Astrocyte (in vitro differentiated cells and primary cell): Measurements from ENCODE around the gene DPH1. TPM values are rescaled to one million over a fixed set of nuclear protein-coding genes. Genes with fewer than 3 reads are reported as not detected.

Source experiments
- DNase-seq: peaks from one replicate; pipeline ENCODE4 v3.0.0-alpha.2; 2010; ENCODE audit warnings: low read depth
- FAIRE-seq: peaks from 2 replicates; lab custom pipeline; 2011; peaks lifted over from hg19 to GRCh38; lab: Jason Lieb, UNC
- H2AFZ ChIP-seq: 2 replicates; pipeline ENCODE4 v1.6.0; 2012; ENCODE audit warnings: low read depth, low read length, inconsistent platforms
- H3K27ac ChIP-seq: 2 replicates; pipeline ENCODE4 v1.5.1; 2011; ENCODE audit warnings: low read depth, low read length, inconsistent platforms
- H3K27me3 ChIP-seq: 2 replicates; pipeline ENCODE4 v1.6.0; 2011; ENCODE audit warnings: low read length, inconsistent platforms; ENCODE audit not compliant: insufficient read depth
- H3K36me3 ChIP-seq: 2 replicates; pipeline ENCODE4 v1.5.1; 2011; ENCODE audit warnings: low read length, inconsistent platforms; ENCODE audit not compliant: insufficient read depth
- H3K4me1 ChIP-seq: 2 replicates; pipeline ENCODE4 v1.5.1; 2011; ENCODE audit warnings: low read length, inconsistent platforms; ENCODE audit not compliant: insufficient read depth
- H3K4me2 ChIP-seq: 2 replicates; pipeline ENCODE4 v1.6.0; 2012; ENCODE audit warnings: low read length, inconsistent platforms
- H3K4me3 ChIP-seq: 2 replicates; pipeline ENCODE4 v1.5.1; 2011; ENCODE audit warnings: low read depth, mild to moderate bottlenecking, low read length, inconsistent platforms; ENCODE audit not compliant: insufficient read depth
- H3K79me2 ChIP-seq: 2 replicates; pipeline ENCODE4 v1.6.0; 2012; ENCODE audit warnings: mild to moderate bottlenecking, low read length, inconsistent platforms; ENCODE audit not compliant: insufficient read depth
- H3K9ac ChIP-seq: 2 replicates; pipeline ENCODE4 v1.6.0; 2012; ENCODE audit warnings: mild to moderate bottlenecking, low read length, inconsistent platforms
- H3K9me3 ChIP-seq: 2 replicates; pipeline ENCODE4 v1.5.1; 2012; ENCODE audit warnings: low read depth, mild to moderate bottlenecking, low read length, inconsistent platforms; ENCODE audit not compliant: insufficient read depth
- H4K20me1 ChIP-seq: 2 replicates; pipeline ENCODE4 v1.6.0; 2012; ENCODE audit warnings: low read length, inconsistent platforms; ENCODE audit not compliant: insufficient read depth
- H3K27ac Mint-ChIP-seq: one replicate; pipeline ENCODE4 v1.8.0; 2021; ENCODE audit warnings: mild to moderate bottlenecking, mixed read lengths; ENCODE audit not compliant: unreplicated experiment
- H3K27me3 Mint-ChIP-seq: one replicate; pipeline ENCODE4 v1.8.0; 2021; ENCODE audit warnings: low read depth, mixed read lengths; ENCODE audit not compliant: unreplicated experiment
- H3K36me3 Mint-ChIP-seq: one replicate; pipeline ENCODE4 v1.8.0; 2021; ENCODE audit warnings: low read depth, mixed read lengths; ENCODE audit not compliant: unreplicated experiment
- H3K4me1 Mint-ChIP-seq: one replicate; pipeline ENCODE4 v1.8.0; 2021; ENCODE audit warnings: low read depth, mixed read lengths; ENCODE audit not compliant: unreplicated experiment
- H3K4me3 Mint-ChIP-seq: one replicate; pipeline ENCODE4 v1.8.0; 2021; ENCODE audit warnings: mild to moderate bottlenecking, moderate library complexity, mixed read lengths; ENCODE audit not compliant: unreplicated experiment
- H3K9me3 Mint-ChIP-seq: one replicate; pipeline ENCODE4 v1.8.0; 2021; ENCODE audit warnings: mild to moderate bottlenecking, mixed read lengths; ENCODE audit not compliant: unreplicated experiment
- CTCF ChIP-seq: IDR thresholded peaks from 2 replicates; pipeline ENCODE4 v1.5.1; 2011; ENCODE audit warnings: low read depth, mild to moderate bottlenecking, inconsistent platforms, low read length, moderate library complexity; ENCODE audit not compliant: insufficient read depth
- EZH2 ChIP-seq: IDR thresholded peaks from 2 replicates; pipeline ENCODE4 v1.6.1; 2012; ENCODE audit warnings: mild to moderate bottlenecking, low read length, inconsistent platforms; ENCODE audit not compliant: insufficient read depth
- total RNA-seq: library from RNA; stranded (reverse); gene quantifications from 2 replicates; pipeline ENCODE4 v1.2.1, GENCODE V29; 2021

Gene DPH1
- total RNA-seq, 1 donor from 2014 or later = 25.8 TPM

DNA sequence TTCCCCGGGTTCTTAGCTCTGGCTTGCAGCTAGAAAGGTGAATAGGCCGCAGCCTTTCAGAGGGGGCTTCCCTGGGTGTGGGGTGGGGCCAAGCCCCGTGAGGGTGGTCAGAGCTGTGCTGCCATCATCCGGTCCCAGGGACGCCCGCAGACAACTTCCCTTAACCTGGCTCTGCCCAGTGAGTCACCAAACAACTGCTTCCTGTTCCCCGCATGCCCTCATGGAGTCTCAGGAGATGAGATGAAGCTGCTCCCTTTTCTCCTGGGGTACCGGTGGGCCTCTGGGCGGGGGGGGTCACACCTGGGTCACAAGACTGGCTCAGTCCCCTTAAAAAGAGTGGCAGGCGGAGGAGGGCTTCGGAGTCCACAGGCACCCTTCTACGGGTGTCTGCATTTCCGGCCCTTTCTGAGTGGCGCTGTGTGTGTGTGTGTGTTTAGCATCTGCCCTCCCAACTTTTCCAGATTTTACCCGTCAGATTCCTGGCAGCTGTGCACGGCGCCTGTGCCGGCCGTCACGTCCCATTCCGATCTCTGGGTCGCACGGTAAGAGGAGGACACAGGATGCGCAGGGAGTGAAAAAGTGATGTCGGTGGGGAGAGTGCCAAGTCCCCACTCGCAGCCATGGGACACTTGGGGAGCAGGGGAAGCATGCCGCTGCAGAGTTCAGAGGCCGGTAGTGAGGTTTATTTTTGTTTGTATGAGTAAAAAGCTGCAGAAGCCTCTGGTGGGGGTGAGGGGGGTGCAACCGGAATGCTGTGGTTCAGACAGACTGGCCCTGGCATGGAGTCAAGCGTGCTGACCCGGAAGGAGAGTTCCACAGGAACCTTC lies 41.7 kb downstream of the DPH1 start:
- H3K4me3 ChIP-seq = no peak overlapping the region
- no peaks in the 10 kb centered on the region for H3K36me3 ChIP-seq
- no peak for TF ChIP-seq EZH2
- no peak for TF ChIP-seq CTCF
- Mint-ChIP-seq H3K4me3 (peak overlapping the region; percentile 67), H3K4me1 (peaks cover 48% of the 10 kb centered on the region), H3K27ac (peak overlapping the region; percentile 75), H3K36me3 (peaks cover 29% of the 10 kb centered on the region), H3K27me3 (no peaks in the 10 kb centered on the region), H3K9me3 (no peaks in the 10 kb centered on the region)
- peak overlapping the region; percentile 57 for H3K4me2 ChIP-seq
- no peak overlapping the region for H2AFZ ChIP-seq
- no peaks in the 10 kb centered on the region for H3K27me3 ChIP-seq
- H3K27ac ChIP-seq = peak overlapping the region; percentile 99
- H3K79me2 ChIP-seq = peaks cover 3% of the 10 kb centered on the region
- DNase-seq = peak; percentile 72
- H3K9me3 ChIP-seq = no peaks in the 10 kb centered on the region
- FAIRE-seq = no peak
- peak overlapping the region; percentile 68 for H3K9ac ChIP-seq
- no peaks in the 10 kb centered on the region for H4K20me1 ChIP-seq
- peaks cover 66% of the 10 kb centered on the region for H3K4me1 ChIP-seq

DNA sequence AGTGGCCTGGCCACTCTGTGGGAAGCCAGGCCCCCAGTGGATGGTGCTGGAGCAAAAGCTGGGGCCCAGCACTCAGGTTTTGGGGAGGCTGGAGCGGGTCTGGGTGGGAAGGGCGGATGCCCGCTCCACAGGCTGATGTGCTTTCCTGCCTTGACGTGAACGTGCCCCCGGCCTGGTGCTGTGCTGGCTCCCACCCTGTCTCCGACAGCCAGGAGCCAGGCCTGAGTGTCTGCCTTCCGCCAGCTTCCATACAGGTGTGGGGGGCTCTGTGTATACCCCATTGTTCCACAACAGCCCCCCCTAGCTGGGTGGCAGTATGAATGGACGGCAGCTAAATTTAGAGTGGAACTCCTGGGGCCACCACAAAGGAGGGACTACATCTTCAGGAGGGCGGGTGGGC lies 45.0 kb downstream of the DPH1 start:
- H3K36me3 ChIP-seq = no peaks in the 10 kb centered on the region
- no peaks in the 10 kb centered on the region for H3K9me3 ChIP-seq
- no peak overlapping the region for H3K27ac ChIP-seq
- no peak overlapping the region for H3K4me3 ChIP-seq
- H3K4me1 ChIP-seq = peaks cover 39% of the 10 kb centered on the region
- TF ChIP-seq EZH2 (no peak), CTCF (no peak)
- no peaks in the 10 kb centered on the region for H3K27me3 ChIP-seq
- no peak overlapping the region for H3K9ac ChIP-seq
- Mint-ChIP-seq H3K27ac (no peak overlapping the region), H3K4me1 (peaks cover 24% of the 10 kb centered on the region), H3K4me3 (no peak overlapping the region), H3K36me3 (peaks cover 33% of the 10 kb centered on the region), H3K27me3 (no peaks in the 10 kb centered on the region), H3K9me3 (no peaks in the 10 kb centered on the region)
- no peak overlapping the region for H2AFZ ChIP-seq
- H4K20me1 ChIP-seq = no peaks in the 10 kb centered on the region
- DNase-seq (no peak), FAIRE-seq (no peak)
- no peak overlapping the region for H3K4me2 ChIP-seq
- peaks cover 2% of the 10 kb centered on the region for H3K79me2 ChIP-seq
